ENCODE data around the gene PTGES3. TPM values are rescaled to one million over a fixed set of nuclear protein-coding genes. Genes with fewer than 3 reads are reported as not detected.

The PTGES3 gene
- total RNA-seq, 2 experiments from 2014 or later, result 355 to 356 TPM

- CTCF ChIA-PET, result interaction anchor here (1.1 kb wide), 1 partner anchor 266 kb away, joined by 3 read pairs; no protein-coding TSS in a partner anchor
- POLR2A ChIA-PET, result interaction anchor here (0.7 to 4.7 kb wide), 6 partner anchors 33 to 93 kb away, joined by 3 to 29 read pairs (median 4); partner anchors contain the start of gene PTGES3
- Mint-ChIP-seq H3K4me1 (ENCODE audit: low read depth) (peaks cover 66% of the 10 kb centered on the region), H3K9me3 (no peaks in the 10 kb centered on the region), H3K4me3 (peak overlapping the region; percentile 96), H3K27me3 (no peaks in the 10 kb centered on the region), H3K27ac (peak overlapping the region; percentile 66), H3K36me3 (peaks cover 68% of the 10 kb centered on the region)
- intact Hi-C loops (cut with micrococcal nuclease), result no loop called here
- no peak for DNase-seq
These were observed 33.6 kb upstream of the PTGES3 start for GRCh38 chr12:56721721-56722120.

- intact Hi-C loops (cut with micrococcal nuclease), result no loop called here
- Mint-ChIP-seq H3K9me3 (no peaks in the 10 kb centered on the region), H3K27me3 (no peaks in the 10 kb centered on the region), H3K4me3 (peak overlapping the region; percentile 96), H3K27ac (peak overlapping the region; percentile 66), H3K4me1 (ENCODE audit: low read depth) (peaks cover 71% of the 10 kb centered on the region), H3K36me3 (peaks cover 72% of the 10 kb centered on the region)
- no peak for DNase-seq
- ChIA-PET POLR2A (interaction anchor here (1.9 to 4.7 kb wide), 4 partner anchors 11 to 43 kb away, joined by 5 to 29 read pairs (median 7); partner anchors contain the start of gene PTGES3), CTCF (interaction anchor here (1.1 to 1.7 kb wide), 2 partner anchors 85 to 267 kb away, joined by 3 to 7 read pairs; no protein-coding TSS in a partner anchor)
These were observed 33.1 kb upstream of the PTGES3 start for GRCh38 chr12:56721216-56721615.

- no peaks in the 10 kb centered on the region for H3K27me3 Mint-ChIP-seq
- H3K4me1 Mint-ChIP-seq (ENCODE audit: low read depth), result peaks cover 71% of the 10 kb centered on the region
- DNase-seq, result no peak
- peak overlapping the region; percentile 6 for H3K4me3 Mint-ChIP-seq
- H3K36me3 Mint-ChIP-seq, result peaks cover 77% of the 10 kb centered on the region
- H3K9me3 Mint-ChIP-seq, result no peaks in the 10 kb centered on the region
- peak overlapping the region; percentile 66 for H3K27ac Mint-ChIP-seq
- CTCF ChIA-PET, result interaction anchor here (1.7 kb wide), 1 partner anchor 84 kb away, joined by 7 read pairs; no protein-coding TSS in a partner anchor
- POLR2A ChIA-PET, result interaction anchor here (1.9 to 4.7 kb wide), 4 partner anchors 10 to 43 kb away, joined by 5 to 29 read pairs (median 7); partner anchors contain the start of gene PTGES3
- intact Hi-C loops (cut with micrococcal nuclease), result no loop called here
These were observed 32.7 kb upstream of the PTGES3 start for GRCh38 chr12:56720731-56721151.

DNA sequence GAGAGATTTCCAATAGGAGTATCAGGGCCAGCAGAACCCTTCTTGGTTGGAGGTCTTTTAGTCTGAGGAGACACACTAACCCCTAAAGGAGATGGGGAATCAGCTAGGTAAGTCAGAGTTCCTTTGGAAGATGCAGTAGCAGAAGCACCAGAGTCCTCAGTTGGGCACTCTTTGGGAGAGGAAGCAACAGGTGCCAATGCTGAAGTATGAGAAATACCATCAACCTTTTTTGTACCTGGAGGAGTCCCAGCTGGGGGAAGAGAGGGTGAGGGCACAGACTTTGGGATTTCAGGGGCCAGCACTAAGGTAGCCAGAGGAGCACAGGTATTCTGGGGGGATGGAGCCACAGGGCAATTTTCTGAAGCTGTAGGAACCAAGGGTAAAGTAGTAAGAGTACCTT is 31.0 kb upstream of the PTGES3 start:
- Mint-ChIP-seq H3K9me3 (no peaks in the 10 kb centered on the region), H3K4me3 (no peak overlapping the region), H3K36me3 (peaks cover 82% of the 10 kb centered on the region), H3K27me3 (no peaks in the 10 kb centered on the region), H3K4me1 (ENCODE audit: low read depth) (peaks cover 71% of the 10 kb centered on the region), H3K27ac (peak overlapping the region; percentile 66)
- no peak for DNase-seq
- CTCF ChIA-PET, result interaction anchor here (0.7 to 1.0 kb wide), 3 partner anchors 16 to 64 kb away, joined by 3 read pairs; no protein-coding TSS in a partner anchor
- POLR2A ChIA-PET, result interaction anchor here (1.2 to 1.9 kb wide), 3 partner anchors 30 to 35 kb away, joined by 3 to 9 read pairs (median 6); partner anchors contain the start of gene PTGES3
- intact Hi-C loops (cut with micrococcal nuclease), result no loop called here

DNA sequence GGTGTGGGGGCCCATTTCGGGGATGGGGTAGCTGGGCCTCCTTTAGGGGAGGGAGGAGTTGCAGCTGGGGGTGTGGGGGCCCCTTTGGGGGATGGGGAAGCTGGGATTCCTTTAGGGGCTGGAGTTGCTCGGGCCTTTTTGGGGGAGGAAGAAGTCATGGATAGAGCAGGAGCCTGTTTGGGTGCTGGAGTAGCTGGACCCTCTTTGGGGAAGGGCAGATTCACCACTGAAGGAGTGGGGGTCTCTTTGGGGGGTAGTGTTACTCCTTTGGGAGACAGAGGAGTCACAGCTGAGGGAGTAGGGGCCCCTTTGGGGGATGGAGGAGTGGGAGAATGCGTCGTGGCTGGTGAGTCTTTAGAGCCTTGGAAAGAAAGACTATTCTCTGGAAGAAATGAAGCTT is 30.6 kb upstream of the PTGES3 start:
- DNase-seq, result no peak
- intact Hi-C loops (cut with micrococcal nuclease), result no loop called here
- peak overlapping the region; percentile 66 for H3K27ac Mint-ChIP-seq
- no peaks in the 10 kb centered on the region for H3K9me3 Mint-ChIP-seq
- ChIA-PET CTCF (interaction anchor here (0.7 to 1.0 kb wide), 2 partner anchors 16 to 40 kb away, joined by 3 read pairs; no protein-coding TSS in a partner anchor), POLR2A (interaction anchor here (0.6 to 1.9 kb wide), 4 partner anchors 30 to 308 kb away, joined by 3 to 9 read pairs (median 4); partner anchors contain the start of gene PTGES3)
- H3K4me1 Mint-ChIP-seq (ENCODE audit: low read depth), result peaks cover 68% of the 10 kb centered on the region
- H3K27me3 Mint-ChIP-seq, result no peaks in the 10 kb centered on the region
- peaks cover 81% of the 10 kb centered on the region for H3K36me3 Mint-ChIP-seq
- no peak overlapping the region for H3K4me3 Mint-ChIP-seq

DNA sequence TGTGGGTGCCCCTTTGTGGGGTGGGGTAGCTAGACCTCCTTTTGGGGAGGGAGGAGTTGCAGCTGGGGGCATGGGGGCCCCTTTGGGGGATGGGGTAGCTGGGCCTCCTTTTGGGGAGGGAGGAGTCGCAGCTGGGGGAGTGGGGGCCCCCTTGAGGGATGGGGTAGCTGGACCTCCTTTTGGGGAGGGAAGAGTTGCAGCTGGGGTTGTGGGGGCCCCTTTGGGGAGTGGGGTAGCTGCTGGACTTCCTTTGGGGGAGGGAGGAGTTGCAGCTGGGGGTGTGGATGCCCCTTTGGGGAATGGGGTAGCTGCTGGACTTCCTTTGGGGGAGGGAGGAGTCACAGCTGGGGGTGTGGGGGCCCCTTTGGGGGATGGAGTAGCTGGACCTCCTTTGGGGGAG is 30.1 kb upstream of the PTGES3 start:
- Mint-ChIP-seq H3K27me3 (no peaks in the 10 kb centered on the region), H3K4me3 (no peak overlapping the region), H3K9me3 (no peaks in the 10 kb centered on the region), H3K4me1 (ENCODE audit: low read depth) (peaks cover 64% of the 10 kb centered on the region), H3K36me3 (peaks cover 82% of the 10 kb centered on the region), H3K27ac (no peak overlapping the region)
- ChIA-PET POLR2A (interaction anchor here (0.6 to 1.9 kb wide), 4 partner anchors 29 to 308 kb away, joined by 3 to 9 read pairs (median 4); partner anchors contain the start of gene PTGES3), CTCF (no interaction called here)
- DNase-seq, result no peak
- intact Hi-C loops (cut with micrococcal nuclease), result no loop called here

- DNase-seq, result no peak
- Mint-ChIP-seq H3K27me3 (no peaks in the 10 kb centered on the region), H3K4me1 (ENCODE audit: low read depth) (peaks cover 57% of the 10 kb centered on the region), H3K36me3 (peaks cover 83% of the 10 kb centered on the region), H3K9me3 (no peaks in the 10 kb centered on the region), H3K27ac (peak overlapping the region; percentile 57), H3K4me3 (no peak overlapping the region)
- intact Hi-C loops (cut with micrococcal nuclease), result no loop called here
- CTCF ChIA-PET, result interaction anchor here (1.5 kb wide), 1 partner anchor 284 kb away, joined by 5 read pairs; no protein-coding TSS in a partner anchor
- POLR2A ChIA-PET, result interaction anchor here (0.6 to 1.1 kb wide), 2 partner anchors 29 to 35 kb away, joined by 3 to 4 read pairs; partner anchors contain the start of gene PTGES3
These were observed 29.1 kb upstream of the PTGES3 start for GRCh38 chr12:56716933-56717880.

GRCh38 chr12:56716458-56716857 is 28.4 kb upstream of the PTGES3 start:
- POLR2A ChIA-PET, result interaction anchor here (0.7 to 1.3 kb wide), 4 partner anchors 9 to 80 kb away, joined by 3 to 4 read pairs (median 4); no protein-coding TSS in a partner anchor
- H3K4me3 Mint-ChIP-seq, result no peak overlapping the region

GRCh38 chr12:56715798-56716197 is 27.7 kb upstream of the PTGES3 start:
- no peak overlapping the region for H3K4me3 Mint-ChIP-seq
- H3K9me3 Mint-ChIP-seq, result no peaks in the 10 kb centered on the region
- intact Hi-C loops (cut with micrococcal nuclease), result no loop called here
- H3K27ac Mint-ChIP-seq, result peak overlapping the region; percentile 48
- H3K27me3 Mint-ChIP-seq, result no peaks in the 10 kb centered on the region
- CTCF ChIA-PET, result no interaction called here
- H3K4me1 Mint-ChIP-seq (ENCODE audit: low read depth), result peaks cover 44% of the 10 kb centered on the region
- peaks cover 78% of the 10 kb centered on the region for H3K36me3 Mint-ChIP-seq
- DNase-seq, result no peak
- POLR2A ChIA-PET, result interaction anchor here (0.8 to 1.3 kb wide), 3 partner anchors 10 to 31 kb away, joined by 3 to 4 read pairs (median 4); no protein-coding TSS in a partner anchor

More at GRCh38 chr12:56716458-56716857, 28.4 kb upstream of the PTGES3 start:
- Mint-ChIP-seq H3K27ac (peak overlapping the region; percentile 48), H3K27me3 (no peaks in the 10 kb centered on the region), H3K36me3 (peaks cover 79% of the 10 kb centered on the region), H3K4me1 (ENCODE audit: low read depth) (peaks cover 49% of the 10 kb centered on the region), H3K9me3 (no peaks in the 10 kb centered on the region)
- DNase-seq, result no peak
- intact Hi-C loops (cut with micrococcal nuclease), result no loop called here
- CTCF ChIA-PET, result interaction anchor here (1.5 kb wide), 1 partner anchor 285 kb away, joined by 5 read pairs; no protein-coding TSS in a partner anchor

DNA sequence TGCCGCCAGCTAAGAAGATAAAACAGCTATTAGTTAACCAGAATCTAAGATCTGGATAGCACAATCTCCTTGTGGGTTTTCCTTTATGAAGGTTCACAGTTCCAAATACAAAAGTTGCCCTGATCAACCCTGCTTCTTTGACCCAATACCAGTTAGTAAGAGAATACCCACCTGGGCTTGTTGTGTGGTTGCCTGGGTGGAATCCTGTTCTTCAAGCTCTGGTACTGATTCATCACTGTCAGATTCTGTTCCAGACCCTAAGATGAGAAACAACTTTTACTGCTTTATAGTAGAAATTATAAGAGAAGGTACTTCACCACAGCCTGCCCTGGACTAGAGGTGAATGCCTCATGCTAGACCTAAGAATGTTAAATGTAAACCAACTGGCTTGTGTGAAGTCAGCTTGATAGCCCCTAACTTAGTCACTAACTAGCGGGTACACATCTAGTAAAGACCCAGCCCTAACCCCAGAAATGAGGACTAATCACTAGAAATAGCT is 26.4 kb upstream of the PTGES3 start:
- peaks cover 65% of the 10 kb centered on the region for H3K36me3 Mint-ChIP-seq
- no peaks in the 10 kb centered on the region for H3K9me3 Mint-ChIP-seq
- peak overlapping the region; percentile 40 for H3K27ac Mint-ChIP-seq
- ChIA-PET POLR2A (interaction anchor here (1.1 kb wide), 1 partner anchor 26 kb away, joined by 5 read pairs; the partner anchor contains the start of gene PTGES3), CTCF (interaction anchor here (1.0 kb wide), 1 partner anchor 499 kb away, joined by 3 read pairs; no protein-coding TSS in a partner anchor)
- H3K27me3 Mint-ChIP-seq, result no peaks in the 10 kb centered on the region
- H3K4me3 Mint-ChIP-seq, result no peak overlapping the region
- peaks cover 31% of the 10 kb centered on the region for H3K4me1 Mint-ChIP-seq (ENCODE audit: low read depth)
- intact Hi-C loops (cut with micrococcal nuclease), result no loop called here
- no peak for DNase-seq

- intact Hi-C loops (cut with micrococcal nuclease), result no loop called here
- ChIA-PET CTCF (no interaction called here), POLR2A (interaction anchor here (1.1 kb wide), 1 partner anchor 25 kb away, joined by 5 read pairs; the partner anchor contains the start of gene PTGES3)
- H3K9me3 Mint-ChIP-seq, result no peaks in the 10 kb centered on the region
- no peaks in the 10 kb centered on the region for H3K27me3 Mint-ChIP-seq
- H3K4me1 Mint-ChIP-seq (ENCODE audit: low read depth), result peaks cover 21% of the 10 kb centered on the region
- DNase-seq, result no peak
- peaks cover 56% of the 10 kb centered on the region for H3K36me3 Mint-ChIP-seq
- no peak overlapping the region for H3K4me3 Mint-ChIP-seq
- H3K27ac Mint-ChIP-seq, result no peak overlapping the region
These were observed 25.3 kb upstream of the PTGES3 start for GRCh38 chr12:56713345-56713744.
